ENCODE measurements around the gene MPDZ.

MPDZ gene

DNA sequence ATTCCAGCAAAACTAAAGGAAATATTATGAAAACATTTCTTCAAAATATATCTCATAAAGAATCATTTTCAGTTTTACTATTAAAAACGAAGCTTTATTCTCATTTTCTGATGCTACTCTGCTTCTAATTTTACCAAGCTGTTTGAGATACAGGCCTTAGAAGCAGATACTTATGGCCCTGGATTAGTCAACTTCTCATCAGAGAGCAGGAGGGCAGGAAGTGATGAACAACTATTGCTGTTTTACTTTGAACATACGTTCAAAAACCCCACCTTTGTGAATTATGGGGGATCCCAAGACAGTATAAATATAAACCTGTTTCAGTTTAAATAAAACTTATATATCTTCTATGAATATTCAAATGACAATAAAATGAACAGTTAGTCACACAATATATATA is 16.0 kb downstream of the MPDZ start:
- no peaks in the 10 kb centered on the region for H3K27me3 Mint-ChIP-seq (ENCODE audit: low read depth)
- peaks cover 26% of the 10 kb centered on the region for H3K36me3 Mint-ChIP-seq (ENCODE audit: low read depth)
- TF ChIP-seq, protein P1, sequence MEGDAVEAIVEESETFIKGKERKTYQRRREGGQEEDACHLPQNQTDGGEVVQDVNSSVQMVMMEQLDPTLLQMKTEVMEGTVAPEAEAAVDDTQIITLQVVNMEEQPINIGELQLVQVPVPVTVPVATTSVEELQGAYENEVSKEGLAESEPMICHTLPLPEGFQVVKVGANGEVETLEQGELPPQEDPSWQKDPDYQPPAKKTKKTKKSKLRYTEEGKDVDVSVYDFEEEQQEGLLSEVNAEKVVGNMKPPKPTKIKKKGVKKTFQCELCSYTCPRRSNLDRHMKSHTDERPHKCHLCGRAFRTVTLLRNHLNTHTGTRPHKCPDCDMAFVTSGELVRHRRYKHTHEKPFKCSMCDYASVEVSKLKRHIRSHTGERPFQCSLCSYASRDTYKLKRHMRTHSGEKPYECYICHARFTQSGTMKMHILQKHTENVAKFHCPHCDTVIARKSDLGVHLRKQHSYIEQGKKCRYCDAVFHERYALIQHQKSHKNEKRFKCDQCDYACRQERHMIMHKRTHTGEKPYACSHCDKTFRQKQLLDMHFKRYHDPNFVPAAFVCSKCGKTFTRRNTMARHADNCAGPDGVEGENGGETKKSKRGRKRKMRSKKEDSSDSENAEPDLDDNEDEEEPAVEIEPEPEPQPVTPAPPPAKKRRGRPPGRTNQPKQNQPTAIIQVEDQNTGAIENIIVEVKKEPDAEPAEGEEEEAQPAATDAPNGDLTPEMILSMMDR (IDR thresholded peaks at IDR 0.05; ENCODE audit: unreplicated experiment in 3 of 3), result no peak
- no peak overlapping the region for H3K4me3 Mint-ChIP-seq
- no peak overlapping the region for H3K27ac Mint-ChIP-seq
- H3K4me1 Mint-ChIP-seq, result peaks cover 31% of the 10 kb centered on the region
- H3K9me3 Mint-ChIP-seq, result no peaks in the 10 kb centered on the region

DNA sequence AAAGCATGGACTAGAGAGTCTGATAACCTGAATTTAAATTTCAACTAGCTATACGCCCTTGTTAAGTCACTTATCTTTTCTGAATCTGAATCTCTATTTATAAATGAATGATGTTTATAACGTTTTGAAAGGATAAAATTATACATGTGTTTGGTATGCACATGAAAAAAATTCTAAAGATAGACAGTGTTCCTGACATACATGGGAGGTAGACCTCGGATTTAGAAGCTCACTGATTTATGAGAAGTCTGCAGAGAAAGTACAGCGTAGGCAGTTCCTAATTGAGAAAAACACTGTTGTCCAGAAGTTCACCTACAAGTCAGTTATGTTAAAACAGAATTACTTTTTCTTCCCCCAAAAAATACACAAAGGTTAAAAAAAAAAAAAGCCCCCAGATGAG is 26.6 kb downstream of the MPDZ start:
- TF ChIP-seq, protein P1 (IDR thresholded peaks at IDR 0.05; ENCODE audit: unreplicated experiment in 3 of 3), result no peak
- peaks cover 52% of the 10 kb centered on the region for H3K36me3 Mint-ChIP-seq (ENCODE audit: low read depth)
- H3K4me3 Mint-ChIP-seq, result no peak overlapping the region
- H3K9me3 Mint-ChIP-seq, result peaks cover 16% of the 10 kb centered on the region
- peak overlapping the region; percentile 30 to 68 (median 64) for H3K27ac Mint-ChIP-seq
- H3K4me1 Mint-ChIP-seq, result peaks cover 10% of the 10 kb centered on the region
- H3K27me3 Mint-ChIP-seq (ENCODE audit: low read depth), result no peaks in the 10 kb centered on the region

DNA sequence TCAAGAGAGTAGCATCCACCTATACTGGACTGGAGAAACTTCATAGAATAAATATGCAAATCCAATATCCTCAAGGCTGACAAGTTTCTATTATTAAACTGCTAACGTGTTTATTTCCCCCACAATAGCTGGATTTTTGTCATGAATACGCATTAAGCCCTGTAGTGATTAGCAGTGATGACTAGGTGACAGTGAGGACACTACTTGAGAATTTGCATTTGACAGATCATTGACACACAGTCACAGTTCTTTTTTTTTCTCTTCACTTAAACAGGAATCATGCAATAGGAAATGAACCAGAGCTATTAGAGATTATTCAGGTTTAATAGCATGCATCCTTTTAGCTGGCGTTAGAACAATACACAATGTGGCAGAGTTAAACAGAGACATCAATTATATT is 35.3 kb downstream of the MPDZ start:
- TF ChIP-seq, protein P1 (IDR thresholded peaks at IDR 0.05; ENCODE audit: unreplicated experiment in 3 of 3), result no peak
- Mint-ChIP-seq H3K4me1 (no peaks in the 10 kb centered on the region), H3K36me3 (ENCODE audit: low read depth) (peaks cover 57% of the 10 kb centered on the region), H3K27ac (no peak overlapping the region), H3K4me3 (no peak overlapping the region), H3K27me3 (ENCODE audit: low read depth) (no peaks in the 10 kb centered on the region), H3K9me3 (no peaks in the 10 kb centered on the region)

DNA sequence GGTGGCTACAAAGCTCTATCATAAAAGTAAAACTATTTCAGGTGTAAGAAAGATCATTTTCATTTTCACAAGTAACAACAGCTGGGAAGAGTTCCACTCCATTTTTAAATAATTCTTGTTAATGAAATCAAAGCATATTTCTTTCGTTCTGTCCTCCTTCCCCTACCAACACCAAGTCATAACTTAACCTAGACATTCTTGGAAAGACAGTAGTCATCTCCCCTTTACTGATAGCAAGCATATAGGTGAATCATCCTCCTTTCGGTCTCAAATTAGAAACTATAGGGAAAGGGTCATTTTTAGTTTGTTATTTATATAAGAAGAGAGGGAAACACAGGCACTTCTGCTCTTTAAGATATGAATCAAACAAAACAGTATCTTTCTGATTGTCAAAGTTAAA is 38.2 kb downstream of the MPDZ start:
- peaks cover 59% of the 10 kb centered on the region for H3K36me3 Mint-ChIP-seq (ENCODE audit: low read depth)
- H3K4me1 Mint-ChIP-seq, result no peaks in the 10 kb centered on the region
- TF ChIP-seq, protein P1 (IDR thresholded peaks at IDR 0.05; ENCODE audit: unreplicated experiment in 3 of 3), result no peak
- no peak overlapping the region for H3K27ac Mint-ChIP-seq
- no peaks in the 10 kb centered on the region for H3K27me3 Mint-ChIP-seq (ENCODE audit: low read depth)
- H3K4me3 Mint-ChIP-seq, result no peak overlapping the region
- no peaks in the 10 kb centered on the region for H3K9me3 Mint-ChIP-seq

DNA sequence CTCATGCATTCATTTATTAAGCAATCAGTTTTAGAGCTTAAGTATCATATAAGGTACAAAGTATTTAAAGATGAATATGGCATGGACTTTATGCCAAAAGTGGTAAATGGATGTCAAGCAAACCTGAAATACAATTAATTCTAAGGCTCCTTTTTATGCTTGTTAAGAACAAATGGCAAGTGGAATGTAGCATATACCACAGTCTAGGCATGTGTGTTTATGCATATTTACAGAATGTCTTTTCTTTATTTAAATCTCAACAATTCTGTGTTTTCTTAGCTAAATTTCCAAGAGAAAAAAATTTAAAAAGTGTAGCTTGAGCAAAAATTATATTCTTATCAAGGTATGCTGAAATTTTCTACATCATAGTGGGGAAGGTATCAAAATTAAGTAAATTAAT is 39.8 kb downstream of the MPDZ start:
- Mint-ChIP-seq H3K27me3 (ENCODE audit: low read depth) (no peaks in the 10 kb centered on the region), H3K27ac (no peak overlapping the region), H3K4me3 (no peak overlapping the region), H3K36me3 (ENCODE audit: low read depth) (peaks cover 54% of the 10 kb centered on the region), H3K4me1 (no peaks in the 10 kb centered on the region), H3K9me3 (no peaks in the 10 kb centered on the region)
- TF ChIP-seq, protein P1 (IDR thresholded peaks at IDR 0.05; ENCODE audit: unreplicated experiment in 3 of 3), result no peak

DNA sequence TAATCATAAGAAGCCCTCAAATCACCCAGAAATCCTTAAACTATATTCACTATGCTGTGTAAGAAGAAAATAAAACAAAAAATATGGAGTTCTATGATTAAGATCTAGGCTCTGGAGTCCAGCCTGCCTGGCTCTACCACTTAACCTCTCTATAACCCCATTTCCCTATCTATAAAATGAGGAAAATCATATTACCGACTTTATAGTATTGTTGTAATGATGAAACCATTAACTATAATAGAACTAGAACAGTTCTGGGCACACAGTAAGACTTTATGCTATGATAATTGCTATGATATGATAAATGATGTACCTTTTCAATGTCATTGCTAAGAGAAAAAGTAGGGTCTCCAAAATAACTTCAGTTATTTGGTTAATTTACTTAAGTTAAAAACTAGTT is 40.3 kb downstream of the MPDZ start:
- H3K9me3 Mint-ChIP-seq, result no peaks in the 10 kb centered on the region
- no peak overlapping the region for H3K4me3 Mint-ChIP-seq
- TF ChIP-seq, protein P1 (IDR thresholded peaks at IDR 0.05; ENCODE audit: unreplicated experiment in 3 of 3), result no peak
- H3K4me1 Mint-ChIP-seq, result no peaks in the 10 kb centered on the region
- no peaks in the 10 kb centered on the region for H3K27me3 Mint-ChIP-seq (ENCODE audit: low read depth)
- peaks cover 52% of the 10 kb centered on the region for H3K36me3 Mint-ChIP-seq (ENCODE audit: low read depth)
- no peak overlapping the region for H3K27ac Mint-ChIP-seq

Measured in nephron (organoid).